Endodermal cell (in vitro differentiated cells): ENCODE data around the gene KIF6. TPM values are rescaled to one million over a fixed set of nuclear protein-coding genes. Genes with fewer than 3 reads are reported as not detected.

ENCODE experiments used
- DNase-seq: peaks from one replicate; pipeline ENCODE4 v3.0.0-alpha.2; 2017
- H3K27ac ChIP-seq: 2 replicates; pipeline ENCODE4 v1.5.1; 2013; ENCODE audit warnings: mild to moderate bottlenecking, low read depth, low read length, moderate library complexity
- H3K27me3 ChIP-seq: 2 replicates; pipeline ENCODE4 v1.6.1; 2013; ENCODE audit warnings: mild to moderate bottlenecking, low read length, moderate library complexity; ENCODE audit not compliant: insufficient read depth, control insufficient read depth, poor library complexity, severe bottlenecking
- H3K36me3 ChIP-seq: 2 replicates; pipeline ENCODE4 v1.7.0; 2013; ENCODE audit warnings: mild to moderate bottlenecking, low read length, moderate library complexity; ENCODE audit not compliant: control insufficient read depth, insufficient read depth
- H3K4me1 ChIP-seq: one replicate; pipeline ENCODE4 v1.7.0; 2013; ENCODE audit warnings: low read length; ENCODE audit not compliant: control insufficient read depth, insufficient read depth
- H3K4me3 ChIP-seq: 2 replicates; pipeline ENCODE4 v1.5.1; 2013; ENCODE audit warnings: mild to moderate bottlenecking, low read length, moderate library complexity
- H3K9ac ChIP-seq: 2 replicates; pipeline ENCODE4 v1.6.1; 2013; ENCODE audit warnings: mild to moderate bottlenecking, low read length, moderate library complexity; ENCODE audit not compliant: poor library complexity, severe bottlenecking; ENCODE audit errors: extremely low read depth
- H3K9me3 ChIP-seq: 2 replicates; pipeline ENCODE4 v1.6.1; 2013; ENCODE audit warnings: mild to moderate bottlenecking, low read length, moderate library complexity; ENCODE audit not compliant: control insufficient read depth
- H3K27ac Mint-ChIP-seq: 2 replicates; pipeline ENCODE4 v1.8.0; 2020; ENCODE audit warnings: mixed read lengths
- H3K27me3 Mint-ChIP-seq: 2 replicates; pipeline ENCODE4 v1.8.0; 2021; ENCODE audit warnings: mild to moderate bottlenecking, mixed read lengths; ENCODE audit not compliant: insufficient read depth
- H3K36me3 Mint-ChIP-seq: 2 replicates; pipeline ENCODE4 v1.8.0; 2020; ENCODE audit warnings: low read depth, mixed read lengths
- H3K4me1 Mint-ChIP-seq: 2 replicates; pipeline ENCODE4 v1.8.0; 2020; ENCODE audit warnings: mixed read lengths
- H3K4me3 Mint-ChIP-seq: 2 replicates; pipeline ENCODE4 v1.8.0; 2020; ENCODE audit warnings: mild to moderate bottlenecking, moderate library complexity, mixed read lengths
- H3K9me3 Mint-ChIP-seq: 2 replicates; pipeline ENCODE4 v1.8.0; 2020; ENCODE audit warnings: mild to moderate bottlenecking, mixed read lengths
- WGBS, 2 experiments: methylation state at CpG; one replicate each; pipeline versions ENCODE4 v1.1.5 to v1.1.7; 2013; ENCODE audit warnings: missing lambda C conversion rate in 2 of 2, mixed read lengths in 1 of 2; ENCODE audit not compliant: insufficient coverage in 1 of 2, insufficient read length in 1 of 2; 5-methylcytosine and 5-hydroxymethylcytosine counted together
- total RNA-seq, 2 donors: library from RNA; stranded (reverse); fragmentation: NEBNext Ultra II Directional in 1 of 2; extraction: Animal tissue kit (Norgen Biotek cat#: 25700) in 1 of 2; gene quantifications; 2 replicates in 1 of 2; 3 replicates in 1 of 2; pipeline ENCODE4 v1.2.1, GENCODE V29; 2021
- TF ChIP-seq, protein P1 (sequence below): fragments of 200-600 bp; sonication (generic); conservative IDR thresholded peaks from 2 replicates; pipeline ENCODE4 v1.5.0; 2021; ENCODE audit warnings: antibody characterized with exemption, mild to moderate bottlenecking

Gene KIF6
- total RNA-seq, 2 donors from 2014 or later, result 0.62 to 1.1 TPM

DNA sequence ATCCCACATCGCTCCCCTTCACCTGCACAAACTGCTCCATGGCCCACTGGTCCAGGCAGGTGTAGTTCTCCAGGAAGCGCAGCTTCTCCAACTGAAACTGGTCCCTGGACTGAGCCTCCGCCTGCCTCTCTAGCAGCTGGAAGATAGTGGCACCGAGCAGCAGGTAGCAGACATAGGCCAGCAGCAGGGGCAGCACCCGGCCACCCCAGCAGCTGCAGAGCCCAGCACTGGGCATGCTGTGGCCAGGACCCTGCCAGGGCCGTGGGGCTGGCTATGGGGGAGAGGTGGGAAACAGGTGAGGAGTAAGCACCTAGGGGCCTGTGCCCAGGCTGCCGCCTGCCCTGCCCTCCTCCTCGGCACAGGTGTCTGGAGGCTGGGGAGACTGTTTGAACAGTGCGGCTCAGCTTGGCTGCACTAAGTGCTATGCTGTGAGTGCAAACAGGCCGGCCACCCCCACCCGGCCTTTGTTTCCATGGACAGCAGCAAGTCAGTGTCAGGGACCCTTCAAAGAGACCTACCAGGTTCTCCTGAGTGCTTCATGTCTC is 402.8 kb downstream of the KIF6 start, which contains the start of gene KCNK16:
Gene KCNK16 (minus strand): TSS at position 397 of the 545 bp plus-strand sequence. CDS start 162 bp downstream, at position 235.
- Mint-ChIP-seq H3K4me3 (no peak within 1 kb of the TSS), H3K27me3 (peaks cover 29% of the 10 kb centered on the region)
- 86 to 95% methylated on average over 5 to 11 of the region's 11 CpGs for WGBS, 2 experiments

GRCh38 chr6:39321761-39322160 is 403.4 kb downstream of the KIF6 start:
- peaks cover 33% of the 10 kb centered on the region for H3K27me3 Mint-ChIP-seq
- Histone ChIP-seq H3K9ac (no peak overlapping the region), H3K27ac (no peak overlapping the region), H3K9me3 (no peaks in the 10 kb centered on the region), H3K27me3 (peaks cover 21% of the 10 kb centered on the region), H3K36me3 (no peaks in the 10 kb centered on the region), H3K4me1 (no peaks in the 10 kb centered on the region), H3K4me3 (no peak overlapping the region)
- H3K9me3 Mint-ChIP-seq, result no peaks in the 10 kb centered on the region
- H3K4me3 Mint-ChIP-seq, result no peak overlapping the region
- DNase-seq, result no peak
- WGBS, 2 experiments, result 78 to 100% methylated on average over 3 to 5 of the region's 5 CpGs
- H3K4me1 Mint-ChIP-seq, result no peaks in the 10 kb centered on the region
- H3K36me3 Mint-ChIP-seq, result no peaks in the 10 kb centered on the region
- no peak overlapping the region for H3K27ac Mint-ChIP-seq
- TF ChIP-seq, protein P1, sequence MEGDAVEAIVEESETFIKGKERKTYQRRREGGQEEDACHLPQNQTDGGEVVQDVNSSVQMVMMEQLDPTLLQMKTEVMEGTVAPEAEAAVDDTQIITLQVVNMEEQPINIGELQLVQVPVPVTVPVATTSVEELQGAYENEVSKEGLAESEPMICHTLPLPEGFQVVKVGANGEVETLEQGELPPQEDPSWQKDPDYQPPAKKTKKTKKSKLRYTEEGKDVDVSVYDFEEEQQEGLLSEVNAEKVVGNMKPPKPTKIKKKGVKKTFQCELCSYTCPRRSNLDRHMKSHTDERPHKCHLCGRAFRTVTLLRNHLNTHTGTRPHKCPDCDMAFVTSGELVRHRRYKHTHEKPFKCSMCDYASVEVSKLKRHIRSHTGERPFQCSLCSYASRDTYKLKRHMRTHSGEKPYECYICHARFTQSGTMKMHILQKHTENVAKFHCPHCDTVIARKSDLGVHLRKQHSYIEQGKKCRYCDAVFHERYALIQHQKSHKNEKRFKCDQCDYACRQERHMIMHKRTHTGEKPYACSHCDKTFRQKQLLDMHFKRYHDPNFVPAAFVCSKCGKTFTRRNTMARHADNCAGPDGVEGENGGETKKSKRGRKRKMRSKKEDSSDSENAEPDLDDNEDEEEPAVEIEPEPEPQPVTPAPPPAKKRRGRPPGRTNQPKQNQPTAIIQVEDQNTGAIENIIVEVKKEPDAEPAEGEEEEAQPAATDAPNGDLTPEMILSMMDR, result no peak

More for the DNA sequence above, 402.8 kb downstream of the KIF6 start, which contains the start of gene KCNK16:
- no peak for DNase-seq
- Histone ChIP-seq H3K36me3 (no peaks in the 10 kb centered on the region), H3K4me1 (no peaks in the 10 kb centered on the region), H3K9ac (no peak within 1 kb of the TSS), H3K27me3 (peaks cover 15% of the 10 kb centered on the region), H3K27ac (no peak within 1 kb of the TSS), H3K4me3 (no peak within 1 kb of the TSS), H3K9me3 (no peaks in the 10 kb centered on the region)
- no peaks in the 10 kb centered on the region for H3K36me3 Mint-ChIP-seq
- no peak within 1 kb of the TSS for H3K27ac Mint-ChIP-seq
- H3K9me3 Mint-ChIP-seq, result no peaks in the 10 kb centered on the region
- H3K4me1 Mint-ChIP-seq, result no peaks in the 10 kb centered on the region
- TF ChIP-seq, protein P1, result no peak

GRCh38 chr6:39320363-39320984 is 404.7 kb downstream of the KIF6 start:
- no peak overlapping the region for H3K27ac Mint-ChIP-seq
- no peaks in the 10 kb centered on the region for H3K4me1 ChIP-seq
- H3K36me3 ChIP-seq, result no peaks in the 10 kb centered on the region
- TF ChIP-seq, protein P1, result no peak
- no peaks in the 10 kb centered on the region for H3K36me3 Mint-ChIP-seq
- H3K9me3 Mint-ChIP-seq, result no peaks in the 10 kb centered on the region
- no peak overlapping the region for H3K4me3 ChIP-seq
- DNase-seq, result no peak
- WGBS, 2 experiments, result 87 to 92% methylated on average over 7 to 10 of the region's 10 CpGs
- H3K27me3 ChIP-seq, result peaks cover 28% of the 10 kb centered on the region
- no peaks in the 10 kb centered on the region for H3K9me3 ChIP-seq
- no peak overlapping the region for H3K9ac ChIP-seq
- H3K27ac ChIP-seq, result no peak overlapping the region
- peaks cover 42% of the 10 kb centered on the region for H3K27me3 Mint-ChIP-seq
- no peaks in the 10 kb centered on the region for H3K4me1 Mint-ChIP-seq
- no peak overlapping the region for H3K4me3 Mint-ChIP-seq
